ENCODE results near the gene SLC9A9.

The SLC9A9 gene

GRCh38 chr3:143633816-143634215, 214.5 kb downstream of the SLC9A9 start:
- TF ChIP-seq, protein P1, sequence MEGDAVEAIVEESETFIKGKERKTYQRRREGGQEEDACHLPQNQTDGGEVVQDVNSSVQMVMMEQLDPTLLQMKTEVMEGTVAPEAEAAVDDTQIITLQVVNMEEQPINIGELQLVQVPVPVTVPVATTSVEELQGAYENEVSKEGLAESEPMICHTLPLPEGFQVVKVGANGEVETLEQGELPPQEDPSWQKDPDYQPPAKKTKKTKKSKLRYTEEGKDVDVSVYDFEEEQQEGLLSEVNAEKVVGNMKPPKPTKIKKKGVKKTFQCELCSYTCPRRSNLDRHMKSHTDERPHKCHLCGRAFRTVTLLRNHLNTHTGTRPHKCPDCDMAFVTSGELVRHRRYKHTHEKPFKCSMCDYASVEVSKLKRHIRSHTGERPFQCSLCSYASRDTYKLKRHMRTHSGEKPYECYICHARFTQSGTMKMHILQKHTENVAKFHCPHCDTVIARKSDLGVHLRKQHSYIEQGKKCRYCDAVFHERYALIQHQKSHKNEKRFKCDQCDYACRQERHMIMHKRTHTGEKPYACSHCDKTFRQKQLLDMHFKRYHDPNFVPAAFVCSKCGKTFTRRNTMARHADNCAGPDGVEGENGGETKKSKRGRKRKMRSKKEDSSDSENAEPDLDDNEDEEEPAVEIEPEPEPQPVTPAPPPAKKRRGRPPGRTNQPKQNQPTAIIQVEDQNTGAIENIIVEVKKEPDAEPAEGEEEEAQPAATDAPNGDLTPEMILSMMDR (IDR thresholded peaks at IDR 0.05; ENCODE audit: low read depth, low read length), result no peak
- TF ChIP-seq EZH2phosphoT487 (IDR thresholded peaks at IDR 0.05; ENCODE audit: low read depth), result no peak
- H3K4me1 ChIP-seq (ENCODE audit: low read length), result no peaks in the 10 kb centered on the region
- no peaks in the 10 kb centered on the region for H4K20me1 ChIP-seq (ENCODE audit: insufficient read depth, low read length)
- no peak overlapping the region for H3K27ac ChIP-seq (ENCODE audit: low read length)
- no peak overlapping the region for H3K4me3 ChIP-seq (ENCODE audit: low read length)
- H2AFZ ChIP-seq (ENCODE audit: low read depth, low read length), result no peak overlapping the region
- no peak overlapping the region for H3K9ac ChIP-seq (ENCODE audit: low read length)
- no peaks in the 10 kb centered on the region for H3K27me3 ChIP-seq (ENCODE audit: low read depth, low read length)
- no peak overlapping the region for H3K4me2 ChIP-seq (ENCODE audit: low read length)
- no peaks in the 10 kb centered on the region for H3K79me2 ChIP-seq (ENCODE audit: low read length)
- H3K36me3 ChIP-seq (replicated peaks; ENCODE audit: low read depth, low read length), result peaks cover 12% of the 10 kb centered on the region
- H3K9me3 ChIP-seq (ENCODE audit: insufficient read depth, low read length), result peaks cover 24% of the 10 kb centered on the region

DNA sequence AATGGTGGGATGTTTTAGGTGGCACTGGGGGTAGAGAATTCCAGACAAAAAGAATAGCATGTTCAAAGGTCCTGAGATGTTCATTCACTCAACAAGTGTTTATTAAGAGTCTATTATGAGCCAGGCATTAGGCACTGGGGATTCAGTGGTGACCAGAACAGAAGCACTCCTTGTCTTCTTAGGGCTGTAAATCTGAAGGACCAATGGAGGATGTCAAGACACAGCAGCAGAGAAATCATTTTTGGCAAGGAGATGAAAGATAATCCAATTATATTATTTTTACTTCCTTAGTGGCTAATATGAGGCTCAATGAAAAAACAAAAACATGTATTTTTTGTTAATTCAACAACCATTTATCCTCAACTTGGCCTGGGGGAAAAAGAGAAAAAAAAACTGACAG, 218.5 kb downstream of the SLC9A9 start:
- H3K27ac ChIP-seq (ENCODE audit: low read length), result no peak overlapping the region
- no peak overlapping the region for H3K4me2 ChIP-seq (ENCODE audit: low read length)
- H3K4me1 ChIP-seq (ENCODE audit: low read length), result no peaks in the 10 kb centered on the region
- H3K9me3 ChIP-seq (ENCODE audit: insufficient read depth, low read length), result no peaks in the 10 kb centered on the region
- H3K27me3 ChIP-seq (ENCODE audit: low read depth, low read length), result no peaks in the 10 kb centered on the region
- TF ChIP-seq, protein P1 (IDR thresholded peaks at IDR 0.05; ENCODE audit: low read depth, low read length), result no peak
- no peak for TF ChIP-seq EZH2phosphoT487 (IDR thresholded peaks at IDR 0.05; ENCODE audit: low read depth)
- H3K4me3 ChIP-seq (ENCODE audit: low read length), result no peak overlapping the region
- H4K20me1 ChIP-seq (ENCODE audit: insufficient read depth, low read length), result no peaks in the 10 kb centered on the region
- no peaks in the 10 kb centered on the region for H3K36me3 ChIP-seq (replicated peaks; ENCODE audit: low read depth, low read length)
- no peak overlapping the region for H3K9ac ChIP-seq (ENCODE audit: low read length)
- no peaks in the 10 kb centered on the region for H3K79me2 ChIP-seq (ENCODE audit: low read length)
- H2AFZ ChIP-seq (ENCODE audit: low read depth, low read length), result no peak overlapping the region

GRCh38 chr3:143628971-143629370, 219.3 kb downstream of the SLC9A9 start:
- Histone ChIP-seq H2AFZ (ENCODE audit: low read depth, low read length) (no peak overlapping the region), H3K4me3 (ENCODE audit: low read length) (no peak overlapping the region), H3K27ac (ENCODE audit: low read length) (no peak overlapping the region), H3K4me1 (ENCODE audit: low read length) (no peaks in the 10 kb centered on the region), H3K4me2 (ENCODE audit: low read length) (no peak overlapping the region), H3K79me2 (ENCODE audit: low read length) (no peaks in the 10 kb centered on the region), H3K9me3 (ENCODE audit: insufficient read depth, low read length) (no peaks in the 10 kb centered on the region), H4K20me1 (ENCODE audit: insufficient read depth, low read length) (no peaks in the 10 kb centered on the region), H3K27me3 (ENCODE audit: low read depth, low read length) (no peaks in the 10 kb centered on the region), H3K9ac (ENCODE audit: low read length) (no peak overlapping the region), H3K36me3 (replicated peaks; ENCODE audit: low read depth, low read length) (no peaks in the 10 kb centered on the region)
- no peak for TF ChIP-seq EZH2phosphoT487 (IDR thresholded peaks at IDR 0.05; ENCODE audit: low read depth)
- TF ChIP-seq, protein P1 (IDR thresholded peaks at IDR 0.05; ENCODE audit: low read depth, low read length), result no peak

- H3K9me3 ChIP-seq (ENCODE audit: insufficient read depth, low read length), result no peaks in the 10 kb centered on the region
- no peaks in the 10 kb centered on the region for H3K27me3 ChIP-seq (ENCODE audit: low read depth, low read length)
- H4K20me1 ChIP-seq (ENCODE audit: insufficient read depth, low read length), result no peaks in the 10 kb centered on the region
- no peaks in the 10 kb centered on the region for H3K4me1 ChIP-seq (ENCODE audit: low read length)
- H3K79me2 ChIP-seq (ENCODE audit: low read length), result no peaks in the 10 kb centered on the region
- H3K4me2 ChIP-seq (ENCODE audit: low read length), result no peak overlapping the region
- no peak overlapping the region for H3K27ac ChIP-seq (ENCODE audit: low read length)
- H3K9ac ChIP-seq (ENCODE audit: low read length), result no peak overlapping the region
- H2AFZ ChIP-seq (ENCODE audit: low read depth, low read length), result no peak overlapping the region
- TF ChIP-seq, protein P1 (IDR thresholded peaks at IDR 0.05; ENCODE audit: low read depth, low read length), result no peak
- no peak for TF ChIP-seq EZH2phosphoT487 (IDR thresholded peaks at IDR 0.05; ENCODE audit: low read depth)
- no peak overlapping the region for H3K4me3 ChIP-seq (ENCODE audit: low read length)
- H3K36me3 ChIP-seq (replicated peaks; ENCODE audit: low read depth, low read length), result no peaks in the 10 kb centered on the region
Observed at GRCh38 chr3:143627336-143627735, 220.9 kb downstream of the SLC9A9 start.
